ENCODE data around the gene C1orf87. TPM values are rescaled to one million over a fixed set of nuclear protein-coding genes. Genes with fewer than 3 reads are reported as not detected.

Gene C1orf87
- total and polyA plus RNA-seq, 2 donors (not counting 3 experiments of a cell fraction or from before 2014, with no cell fraction given), result not detected

GRCh38 chr1:59999006-59999405 lies 74.6 kb downstream of the C1orf87 start:
- TF ChIP-seq FOS (IDR thresholded peaks at IDR 0.05; ENCODE audit: borderline replicate concordance, insufficient read depth, low read length) (no peak), POLR2A (IDR thresholded peaks at IDR 0.05; ENCODE audit: low read depth, low read length) (no peak), EZH2 (IDR thresholded peaks at IDR 0.05; ENCODE audit: borderline replicate concordance, low read depth, low read length, severe bottlenecking) (no peak), JUN (IDR thresholded peaks at IDR 0.05; ENCODE audit: borderline replicate concordance, insufficient read depth, insufficient read length, low read depth) (no peak), MAX (IDR thresholded peaks at IDR 0.05; ENCODE audit: insufficient read depth, insufficient read length) (no peak), CTCF (IDR thresholded peaks at IDR 0.05; ENCODE audit: extremely low read depth in 1 of 2, insufficient read depth in 1 of 2, low read depth in 1 of 2, low read length in 2 of 2) (no peak), POLR2AphosphoS5 (IDR thresholded peaks at IDR 0.05; ENCODE audit: insufficient read depth, low read depth, low read length) (no peak), MYC (IDR thresholded peaks at IDR 0.05; ENCODE audit: low read depth, low read length) (no peak), GATA2 (IDR thresholded peaks at IDR 0.05; ENCODE audit: insufficient read depth, insufficient read length, low read depth, low read length) (no peak)
- Histone ChIP-seq H3K79me2 (ENCODE audit: control insufficient read depth, insufficient read depth, low read length) (no peaks in the 10 kb centered on the region), H2AFZ (ENCODE audit: low read depth, low read length) (no peak overlapping the region), H3K9ac (replicated peaks; ENCODE audit: extremely low read depth, insufficient read depth, low read length) (no peak overlapping the region), H3K4me1 (ENCODE audit: control insufficient read depth, extremely low read depth, insufficient read depth, low read length) (no peaks in the 10 kb centered on the region), H4K20me1 (replicated peaks; ENCODE audit: control insufficient read depth, extremely low read depth, insufficient read depth, low read length) (no peaks in the 10 kb centered on the region), H3K27ac (ENCODE audit: insufficient read depth, low read depth, low read length) (no peak overlapping the region), H3K4me2 (ENCODE audit: insufficient read depth, low read length) (no peak overlapping the region), H3K4me3 (replicated peaks in 1 of 3; ENCODE audit: insufficient read depth in 1 of 3, low read depth in 1 of 3, low read length in 3 of 3) (no peak overlapping the region), H3K9me3 (replicated peaks; ENCODE audit: control insufficient read depth, insufficient read depth, low read length) (no peaks in the 10 kb centered on the region), H3K36me3 (ENCODE audit: control insufficient read depth in 2 of 2, extremely low read depth in 1 of 2, insufficient read depth in 2 of 2, low read length in 2 of 2) (no peaks in the 10 kb centered on the region), H3K9me1 (replicated peaks; ENCODE audit: control insufficient read depth, extremely low read depth, insufficient read depth, low read length) (no peaks in the 10 kb centered on the region), H3K27me3 (ENCODE audit: control insufficient read depth in 2 of 2, insufficient read depth in 2 of 2, low read length in 2 of 2) (peaks cover 0 to 3% of the 10 kb centered on the region in 2 experiments)
- FAIRE-seq (no peak), DNase-seq (ENCODE audit: low read depth, low spot score) (no peak)
- BruUV-seq (replicated peaks), result no TSS peak
- POLR2A ChIA-PET, result no interaction called here
- dilution Hi-C loops (cut with MboI; ENCODE audit: extremely low pct_ligation_motif_present, low sequenced_read_pairs), result no loop called here
- CTCF ChIA-PET, result interaction anchor here (1.7 kb wide), 1 partner anchor 27 kb away, joined by 7 read pairs; no protein-coding TSS in a partner anchor
- intact Hi-C loops (cut with micrococcal nuclease), result no loop called here

Data from endothelial cell of umbilical vein (primary cell).